Calu3 (cell line): Measurements from ENCODE around the gene CPSF4L. TPM values are rescaled to one million over a fixed set of nuclear protein-coding genes. Genes with fewer than 3 reads are reported as not detected.

Source experiments
- BruUV-seq: library from RNA; stranded (reverse); fragments of 400-500 nt; replicated peaks from 2 replicates; lab custom pipeline; 2021; lab: Mats Ljungman, UMichigan
- CTCF ChIA-PET: fragments of 300-600 bp; sonication (Branson Sonifier 250); formaldehyde crosslinking; loops from one replicate; lab custom pipeline; 2022; ENCODE audit warnings: antibody characterized with exemption; lab: Charles Lee
- DNase-seq: peaks from one replicate; pipeline ENCODE4 v3.0.0; 2022
- H3K27ac Mint-ChIP-seq: one replicate; pipeline ENCODE4 v1.8.0; 2022; ENCODE audit warnings: mixed read lengths; ENCODE audit not compliant: unreplicated experiment
- H3K27me3 Mint-ChIP-seq: one replicate; pipeline ENCODE4 v1.8.0; 2022; ENCODE audit warnings: mixed read lengths; ENCODE audit not compliant: unreplicated experiment
- H3K36me3 Mint-ChIP-seq: one replicate; pipeline ENCODE4 v1.8.0; 2022; ENCODE audit warnings: mild to moderate bottlenecking, moderate library complexity, mixed read lengths; ENCODE audit not compliant: insufficient read depth, unreplicated experiment
- H3K4me1 Mint-ChIP-seq: one replicate; pipeline ENCODE4 v1.8.0; 2022; ENCODE audit warnings: mild to moderate bottlenecking, low read depth, mixed read lengths; ENCODE audit not compliant: unreplicated experiment
- H3K4me3 Mint-ChIP-seq: one replicate; pipeline ENCODE4 v1.8.0; 2022; ENCODE audit warnings: mild to moderate bottlenecking, low read depth, moderate library complexity, mixed read lengths; ENCODE audit not compliant: unreplicated experiment
- H3K9me3 Mint-ChIP-seq: one replicate; pipeline ENCODE4 v1.8.0; 2022; ENCODE audit warnings: low read depth, mixed read lengths; ENCODE audit not compliant: unreplicated experiment
- CTCF ChIP-seq: fragments of 200-600 bp; IDR thresholded peaks from one replicate; pipeline ENCODE4 v1.8.0; 2022; ENCODE audit warnings: antibody characterized with exemption; ENCODE audit not compliant: unreplicated experiment
- intact Hi-C: fragments of 100-400 bp; cut with micrococcal nuclease; formaldehyde crosslinking; loops from one replicate; pipeline ENCODE4 v1.10.0; 2022; ENCODE audit not compliant: unreplicated experiment
- total RNA-seq: library from RNA; stranded (reverse); gene quantifications from 2 replicates; pipeline ENCODE4 v1.2.3, GENCODE V29; 2022

CPSF4L gene
- total RNA-seq, 1 experiment from 2014 or later: not detected

DNA sequence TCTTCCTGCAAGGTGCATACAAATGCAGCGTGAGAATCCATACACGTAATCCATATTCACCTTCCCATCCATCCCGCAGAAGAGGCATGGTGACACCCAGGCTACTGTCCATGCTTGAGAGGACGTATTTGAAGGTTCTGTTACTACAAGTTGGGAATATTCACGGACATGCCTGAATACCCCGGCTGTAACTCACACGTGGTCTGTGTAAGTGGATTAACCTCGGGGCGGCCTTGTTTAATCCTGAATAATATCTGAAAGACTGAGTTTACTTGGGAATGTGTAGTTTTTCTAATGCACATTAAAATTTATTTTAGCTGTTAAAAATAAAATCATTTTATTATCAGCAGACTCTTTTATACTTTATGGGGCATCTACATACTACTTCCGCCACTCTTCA is 13.1 kb downstream of the CPSF4L start:
- Mint-ChIP-seq H3K27me3 (peaks cover 15% of the 10 kb centered on the region), H3K4me3 (no peak overlapping the region), H3K27ac (no peak overlapping the region), H3K9me3 (no peaks in the 10 kb centered on the region), H3K36me3 (peaks cover 3% of the 10 kb centered on the region), H3K4me1 (no peaks in the 10 kb centered on the region)
- TF ChIP-seq CTCF: no peak
- no TSS peak for BruUV-seq
- intact Hi-C loops: no loop called here
- no peak for DNase-seq
- CTCF ChIA-PET: no interaction called here

DNA sequence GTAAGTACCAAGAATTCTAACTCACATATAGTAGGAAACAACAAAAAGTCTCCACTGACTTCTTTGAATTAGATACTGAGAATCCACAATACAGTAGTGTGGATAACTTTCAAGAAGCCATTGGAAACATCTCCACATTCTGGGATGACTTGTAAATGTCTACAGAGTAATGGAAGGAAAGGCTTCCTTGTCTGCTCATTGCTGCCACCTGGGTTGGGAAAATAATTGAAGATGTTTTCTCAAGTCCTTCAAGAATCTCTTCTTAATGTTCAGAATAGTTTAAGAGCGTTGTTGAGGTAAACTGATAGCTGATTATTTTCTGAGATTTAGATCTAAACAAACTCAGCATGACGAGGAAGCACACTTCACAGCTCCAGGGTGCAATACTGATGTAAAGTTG is 14.0 kb downstream of the CPSF4L start:
- H3K27ac Mint-ChIP-seq: no peak overlapping the region
- H3K36me3 Mint-ChIP-seq: peaks cover 3% of the 10 kb centered on the region
- no peak overlapping the region for H3K4me3 Mint-ChIP-seq
- CTCF ChIA-PET: no interaction called here
- H3K9me3 Mint-ChIP-seq: no peaks in the 10 kb centered on the region
- BruUV-seq: no TSS peak
- no peak for TF ChIP-seq CTCF
- intact Hi-C loops: no loop called here
- H3K4me1 Mint-ChIP-seq: no peaks in the 10 kb centered on the region
- peaks cover 15% of the 10 kb centered on the region for H3K27me3 Mint-ChIP-seq
- no peak for DNase-seq

DNA sequence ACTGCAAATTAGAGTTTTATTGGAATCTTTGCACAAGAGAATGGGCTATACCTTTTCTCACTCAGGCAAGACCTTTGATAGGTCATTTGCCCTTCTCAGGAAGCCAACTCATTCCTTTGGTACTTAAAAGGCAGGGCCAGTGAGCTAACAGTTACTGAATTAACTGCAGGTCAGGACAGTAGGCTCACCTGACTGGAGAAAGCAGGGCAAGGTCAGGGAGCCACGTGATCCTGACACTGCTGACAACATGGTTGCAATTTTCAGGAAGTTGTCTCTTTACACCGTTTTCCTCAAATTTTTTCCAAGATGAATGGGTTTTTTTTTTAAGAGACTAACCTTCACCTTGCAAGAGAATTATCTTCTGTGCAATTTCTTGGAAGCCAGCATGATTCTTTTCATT is 21.1 kb downstream of the CPSF4L start:
- no peak overlapping the region for H3K27ac Mint-ChIP-seq
- H3K9me3 Mint-ChIP-seq: no peaks in the 10 kb centered on the region
- peaks cover 28% of the 10 kb centered on the region for H3K36me3 Mint-ChIP-seq
- CTCF ChIA-PET: no interaction called here
- no TSS peak for BruUV-seq
- intact Hi-C loops: no loop called here
- no peak overlapping the region for H3K4me3 Mint-ChIP-seq
- DNase-seq: no peak
- no peak for TF ChIP-seq CTCF
- H3K4me1 Mint-ChIP-seq: peaks cover 8% of the 10 kb centered on the region
- H3K27me3 Mint-ChIP-seq: no peaks in the 10 kb centered on the region

- peaks cover 16% of the 10 kb centered on the region for H3K4me1 Mint-ChIP-seq
- BruUV-seq: no TSS peak
- DNase-seq: no peak
- no peak overlapping the region for H3K4me3 Mint-ChIP-seq
- no peaks in the 10 kb centered on the region for H3K27me3 Mint-ChIP-seq
- peaks cover 34% of the 10 kb centered on the region for H3K36me3 Mint-ChIP-seq
- CTCF ChIA-PET: no interaction called here
- TF ChIP-seq CTCF: no peak
- H3K27ac Mint-ChIP-seq: no peak overlapping the region
- intact Hi-C loops: no loop called here
- H3K9me3 Mint-ChIP-seq: no peaks in the 10 kb centered on the region
These were observed 24.0 kb downstream of the CPSF4L start for GRCh38 chr17:73237714-73238113.
